Dermis microvascular lymphatic vessel endothelial cell (primary cell): ENCODE results near the gene EXD3. TPM values are rescaled to one million over a fixed set of nuclear protein-coding genes. Genes with fewer than 3 reads are reported as not detected.

Source experiments
- DNase-seq, 2 donors: peaks; one replicate each; pipeline versions ENCODE4 v3.0.0 to v3.0.0-alpha.2; 2010; ENCODE audit warnings: low read depth in 2 of 2
- total RNA-seq: library from RNA; depleted of rRNA; stranded (reverse); fragments of >200 nt; gene quantifications from 2 replicates; pipeline ENCODE4 v1.2.1, GENCODE V29; 2014

EXD3 gene
- total RNA-seq, 1 donor from 2014 or later = 12.2 TPM

- peak in 1 of 2 donors; percentile 76 for DNase-seq
Measured at GRCh38 chr9:137306066-137306849, 116.7 kb downstream of the EXD3 start.

GRCh38 chr9:137305798-137306065 is 117.2 kb downstream of the EXD3 start:
- DNase-seq = no peak

- peak in 1 of 2 donors; percentile 97 for DNase-seq
Measured at GRCh38 chr9:137305060-137305797, 117.7 kb downstream of the EXD3 start.

GRCh38 chr9:137304383-137305059 is 118.4 kb downstream of the EXD3 start:
- peak in 1 of 2 donors; percentile 65 for DNase-seq

GRCh38 chr9:137303893-137304382 is 119.0 kb downstream of the EXD3 start:
- no peak for DNase-seq

GRCh38 chr9:137303151-137303892 is 119.6 kb downstream of the EXD3 start:
- DNase-seq = peak in 1 of 2 donors; percentile 41

- DNase-seq = no peak
Measured at GRCh38 chr9:137302449-137303150, 120.4 kb downstream of the EXD3 start.

GRCh38 chr9:137302118-137302448 is 120.9 kb downstream of the EXD3 start, which contains the start of gene NRARP:
Gene NRARP, minus strand, starts transcription at chr9:137302271. Its CDS starts 343 bp downstream, at chr9:137301928.
- DNase-seq = peak in 1 of 2 donors; percentile 92

- peak in 1 of 2 donors; percentile 69 for DNase-seq
Measured at GRCh38 chr9:137301081-137301947, 121.6 kb downstream of the EXD3 start.

- peak in 1 of 2 donors; percentile 52 for DNase-seq
Measured at GRCh38 chr9:137300567-137301080, 122.3 kb downstream of the EXD3 start.

- peak in 1 of 2 donors; percentile 44 for DNase-seq
Measured at GRCh38 chr9:137299938-137300337, 123.0 kb downstream of the EXD3 start.

- DNase-seq = peak in 1 of 2 donors; percentile 41
Measured at GRCh38 chr9:137299203-137299565, 123.8 kb downstream of the EXD3 start.

GRCh38 chr9:137298401-137299202 is 124.4 kb downstream of the EXD3 start:
- peak in 1 of 2 donors; percentile 90 for DNase-seq

GRCh38 chr9:137297966-137298365 is 125.0 kb downstream of the EXD3 start:
- peak in 1 of 2 donors; percentile 43 for DNase-seq

- peak; percentile 91 to 95 for DNase-seq
Measured at GRCh38 chr9:137296670-137297664, 126.0 kb downstream of the EXD3 start.

- DNase-seq = peak in 1 of 2 donors; percentile 65
Measured at GRCh38 chr9:137295849-137296669, 126.9 kb downstream of the EXD3 start.
